Nephron (organoid): Measurements from ENCODE around the gene NARF.

Source experiments
- H3K27ac Mint-ChIP-seq, 3 experiments: 2 replicates each; pipeline ENCODE4 v1.8.0; 2020; ENCODE audit warnings: mixed read lengths in 3 of 3, mild to moderate bottlenecking in 2 of 3, moderate library complexity in 1 of 3
- H3K27me3 Mint-ChIP-seq: 2 replicates; pipeline ENCODE4 v1.8.0; 2021; ENCODE audit warnings: low read depth, mild to moderate bottlenecking, moderate library complexity, mixed read lengths
- H3K36me3 Mint-ChIP-seq: 2 replicates; pipeline ENCODE4 v1.8.0; 2020; ENCODE audit warnings: low read depth, mixed read lengths
- H3K4me1 Mint-ChIP-seq: 2 replicates; pipeline ENCODE4 v1.8.0; 2020; ENCODE audit warnings: mixed read lengths
- H3K4me3 Mint-ChIP-seq, 3 experiments: 2 replicates each; pipeline ENCODE4 v1.8.0; 2020; ENCODE audit warnings: mild to moderate bottlenecking in 3 of 3, mixed read lengths in 3 of 3, moderate library complexity in 2 of 3
- H3K9me3 Mint-ChIP-seq: 2 replicates; pipeline ENCODE4 v1.8.0; 2020; ENCODE audit warnings: mixed read lengths
- TF ChIP-seq, protein P1 (sequence below), 3 experiments: fragments of 200-600 bp; sonication (generic); IDR thresholded peaks; one replicate each; pipeline ENCODE4 v1.5.0; 2021; ENCODE audit warnings: antibody characterized with exemption in 3 of 3; ENCODE audit not compliant: unreplicated experiment in 3 of 3

The NARF gene

DNA sequence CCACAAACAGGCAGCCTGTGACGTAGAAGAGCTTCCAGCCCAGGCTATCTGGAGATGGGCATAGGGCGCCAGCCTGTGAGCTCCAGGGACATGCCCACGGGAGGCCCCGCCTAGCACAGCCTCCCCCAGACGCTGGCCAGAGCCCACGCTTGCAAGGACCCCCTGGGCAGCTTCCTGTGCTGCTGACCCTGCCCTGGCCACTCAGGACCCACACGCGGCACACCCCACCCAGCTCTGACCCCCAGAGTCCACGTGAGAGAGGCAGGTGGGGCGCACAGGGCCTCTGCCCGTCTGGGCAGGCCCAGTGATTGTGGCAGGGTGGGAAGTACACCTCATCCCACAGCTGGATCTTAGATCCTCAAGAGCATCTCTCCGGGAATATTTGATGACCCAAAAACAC lies 11.9 kb upstream of the NARF start:
- Mint-ChIP-seq H3K27ac (no peak overlapping the region), H3K27me3 (no peaks in the 10 kb centered on the region), H3K4me1 (peaks cover 14% of the 10 kb centered on the region), H3K4me3 (peak overlapping the region; percentile 37 to 57 (median 41)), H3K36me3 (peaks cover 4% of the 10 kb centered on the region), H3K9me3 (peaks cover 2% of the 10 kb centered on the region)
- TF ChIP-seq, protein P1, sequence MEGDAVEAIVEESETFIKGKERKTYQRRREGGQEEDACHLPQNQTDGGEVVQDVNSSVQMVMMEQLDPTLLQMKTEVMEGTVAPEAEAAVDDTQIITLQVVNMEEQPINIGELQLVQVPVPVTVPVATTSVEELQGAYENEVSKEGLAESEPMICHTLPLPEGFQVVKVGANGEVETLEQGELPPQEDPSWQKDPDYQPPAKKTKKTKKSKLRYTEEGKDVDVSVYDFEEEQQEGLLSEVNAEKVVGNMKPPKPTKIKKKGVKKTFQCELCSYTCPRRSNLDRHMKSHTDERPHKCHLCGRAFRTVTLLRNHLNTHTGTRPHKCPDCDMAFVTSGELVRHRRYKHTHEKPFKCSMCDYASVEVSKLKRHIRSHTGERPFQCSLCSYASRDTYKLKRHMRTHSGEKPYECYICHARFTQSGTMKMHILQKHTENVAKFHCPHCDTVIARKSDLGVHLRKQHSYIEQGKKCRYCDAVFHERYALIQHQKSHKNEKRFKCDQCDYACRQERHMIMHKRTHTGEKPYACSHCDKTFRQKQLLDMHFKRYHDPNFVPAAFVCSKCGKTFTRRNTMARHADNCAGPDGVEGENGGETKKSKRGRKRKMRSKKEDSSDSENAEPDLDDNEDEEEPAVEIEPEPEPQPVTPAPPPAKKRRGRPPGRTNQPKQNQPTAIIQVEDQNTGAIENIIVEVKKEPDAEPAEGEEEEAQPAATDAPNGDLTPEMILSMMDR (IDR thresholded peaks at IDR 0.05; ENCODE audit: unreplicated experiment in 3 of 3) = no peak

- no peak overlapping the region for H3K27ac Mint-ChIP-seq
- H3K27me3 Mint-ChIP-seq = no peaks in the 10 kb centered on the region
- H3K4me1 Mint-ChIP-seq = peaks cover 18% of the 10 kb centered on the region
- TF ChIP-seq, protein P1 (IDR thresholded peaks at IDR 0.05; ENCODE audit: unreplicated experiment in 3 of 3) = no peak
- peaks cover 4% of the 10 kb centered on the region for H3K36me3 Mint-ChIP-seq
- peaks cover 7% of the 10 kb centered on the region for H3K9me3 Mint-ChIP-seq
- H3K4me3 Mint-ChIP-seq = peak overlapping the region; percentile 67 to 81 (median 70)
Measured at GRCh38 chr17:82447876-82448275, 10.7 kb upstream of the NARF start.

DNA sequence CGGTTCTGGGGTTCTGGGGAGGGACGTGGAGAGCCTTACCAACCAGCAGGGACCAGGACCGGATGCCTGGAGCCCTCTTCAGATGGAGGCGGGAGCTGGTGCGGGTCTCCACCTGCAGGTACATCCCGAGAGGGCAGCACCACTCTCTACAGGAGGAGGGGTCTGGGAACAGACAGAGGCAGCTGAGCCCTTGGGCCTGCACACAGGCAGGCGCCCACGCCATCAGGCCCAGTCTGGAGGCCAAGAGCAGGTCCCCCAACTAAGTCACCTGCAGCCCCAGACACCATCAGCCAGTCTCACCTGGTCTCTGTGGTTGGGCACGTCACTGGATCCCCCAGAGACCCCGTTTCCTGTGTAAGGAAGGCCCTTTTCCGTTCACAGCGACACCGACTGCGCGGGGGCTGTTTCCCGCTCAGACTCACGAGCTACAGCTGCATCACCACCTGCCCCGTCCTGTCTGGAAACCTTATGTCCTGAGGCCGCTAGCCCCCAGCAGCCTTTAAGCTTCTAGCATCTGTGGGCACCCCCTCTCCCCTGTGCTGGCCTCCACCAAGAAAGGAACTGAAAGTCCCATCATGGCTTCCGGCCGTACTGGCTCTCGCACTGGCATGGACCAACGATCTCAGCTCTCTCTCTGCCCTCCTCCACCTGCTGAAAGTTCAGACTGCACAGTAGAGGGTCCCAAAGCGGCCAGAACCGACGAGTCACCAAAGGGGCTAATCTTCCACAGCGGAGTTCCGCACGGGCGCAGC lies 9.2 kb upstream of the NARF start:
- TF ChIP-seq, protein P1 (IDR thresholded peaks at IDR 0.05; ENCODE audit: unreplicated experiment in 3 of 3) = no peak
- no peaks in the 10 kb centered on the region for H3K36me3 Mint-ChIP-seq
- H3K4me1 Mint-ChIP-seq = peaks cover 18% of the 10 kb centered on the region
- peak overlapping the region; percentile 89 to 93 (median 91) for H3K4me3 Mint-ChIP-seq
- H3K27me3 Mint-ChIP-seq = no peaks in the 10 kb centered on the region
- peaks cover 7% of the 10 kb centered on the region for H3K9me3 Mint-ChIP-seq
- peak overlapping the region in 2 of 3 experiments; percentile 33 to 55 for H3K27ac Mint-ChIP-seq

DNA sequence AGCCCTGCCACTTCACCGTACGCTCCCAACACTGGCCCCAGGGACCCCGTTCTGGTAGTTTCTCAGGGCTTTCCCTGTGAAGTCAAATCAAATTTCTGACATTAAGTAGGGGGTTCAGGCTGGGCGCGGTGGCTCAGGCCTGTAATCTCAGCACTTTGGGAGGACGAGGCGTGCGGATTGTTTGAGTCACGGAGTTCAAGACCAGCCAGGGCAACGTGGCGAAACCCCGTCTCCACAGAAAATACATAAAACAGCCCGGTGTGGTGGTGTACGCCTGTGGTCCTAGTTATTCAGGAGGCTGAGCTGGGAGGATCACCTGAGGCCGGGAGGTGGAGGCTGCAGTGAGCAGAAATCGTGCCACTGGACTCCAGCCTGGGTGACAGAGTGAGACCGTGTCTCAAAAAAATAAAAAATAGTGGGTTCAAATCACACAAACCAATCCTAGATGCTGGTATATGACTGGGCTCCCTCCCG lies 8.6 kb upstream of the NARF start:
- Mint-ChIP-seq H3K27me3 (no peaks in the 10 kb centered on the region), H3K4me3 (peak overlapping the region; percentile 89 to 93 (median 91)), H3K9me3 (peaks cover 7% of the 10 kb centered on the region), H3K36me3 (no peaks in the 10 kb centered on the region), H3K27ac (peak overlapping the region in 2 of 3 experiments; percentile 7 to 55), H3K4me1 (peaks cover 18% of the 10 kb centered on the region)
- TF ChIP-seq, protein P1 (IDR thresholded peaks at IDR 0.05; ENCODE audit: unreplicated experiment in 3 of 3) = no peak

DNA sequence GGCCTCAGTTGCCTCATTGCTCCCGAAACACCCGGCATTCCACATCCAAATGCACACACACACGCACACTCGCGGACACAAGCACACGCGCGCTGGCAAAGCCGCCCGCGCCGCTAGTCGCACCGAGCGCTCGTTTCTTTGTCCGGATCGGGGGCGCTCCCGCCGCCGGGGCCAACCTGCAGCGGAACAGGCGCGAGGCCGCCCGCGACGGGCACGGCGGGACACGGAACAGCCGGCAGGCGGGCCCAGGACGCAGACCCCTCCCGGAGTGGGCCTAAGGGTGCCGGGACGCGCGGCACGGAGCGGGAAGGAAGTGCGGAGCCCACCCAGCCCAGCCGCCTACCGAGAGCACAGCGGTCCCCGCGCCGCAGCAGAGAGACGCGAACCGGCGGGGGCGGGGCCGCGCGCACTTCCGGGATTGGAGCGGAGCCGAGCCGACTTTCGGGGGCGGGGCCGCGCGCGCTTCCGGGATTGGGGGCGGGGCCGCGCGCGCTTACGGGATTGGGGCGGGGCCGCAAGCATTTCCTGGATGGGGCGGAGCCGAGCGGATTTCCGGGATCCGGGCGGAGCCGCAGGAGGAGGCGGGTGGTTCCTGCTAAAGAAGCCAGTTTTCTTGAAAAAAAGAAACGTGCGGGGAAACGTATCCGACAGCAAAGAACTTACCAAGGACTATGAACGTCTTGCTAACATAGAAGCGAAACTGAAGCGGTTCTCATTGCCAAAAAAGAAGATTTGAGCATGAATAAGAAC lies 8.0 kb upstream of the NARF start, which contains the start of gene CYBC1:
Gene CYBC1, minus strand, starts transcription at position 396 of the 750 bp plus-strand sequence. CDS start 1,498 bp downstream, outside the sequence.
- H3K4me3 Mint-ChIP-seq = peak within 1 kb of the TSS; percentile 89 to 93 (median 91)
- TF ChIP-seq, protein P1 (IDR thresholded peaks at IDR 0.05; ENCODE audit: unreplicated experiment in 3 of 3) = no peak
- H3K27ac Mint-ChIP-seq = peak within 1 kb of the TSS; percentile 83 to 97 (median 92)
- H3K9me3 Mint-ChIP-seq = peaks cover 7% of the 10 kb centered on the region
- H3K27me3 Mint-ChIP-seq = no peaks in the 10 kb centered on the region
- no peaks in the 10 kb centered on the region for H3K36me3 Mint-ChIP-seq
- peaks cover 18% of the 10 kb centered on the region for H3K4me1 Mint-ChIP-seq
